ENCODE data around the gene RBM22.
"Not testable (repeated sequence)": the region's sequence is repeated elsewhere in the genome, so short reads cannot be mapped to it uniquely, and the experiment has no call there.

RBM22 gene

DNA sequence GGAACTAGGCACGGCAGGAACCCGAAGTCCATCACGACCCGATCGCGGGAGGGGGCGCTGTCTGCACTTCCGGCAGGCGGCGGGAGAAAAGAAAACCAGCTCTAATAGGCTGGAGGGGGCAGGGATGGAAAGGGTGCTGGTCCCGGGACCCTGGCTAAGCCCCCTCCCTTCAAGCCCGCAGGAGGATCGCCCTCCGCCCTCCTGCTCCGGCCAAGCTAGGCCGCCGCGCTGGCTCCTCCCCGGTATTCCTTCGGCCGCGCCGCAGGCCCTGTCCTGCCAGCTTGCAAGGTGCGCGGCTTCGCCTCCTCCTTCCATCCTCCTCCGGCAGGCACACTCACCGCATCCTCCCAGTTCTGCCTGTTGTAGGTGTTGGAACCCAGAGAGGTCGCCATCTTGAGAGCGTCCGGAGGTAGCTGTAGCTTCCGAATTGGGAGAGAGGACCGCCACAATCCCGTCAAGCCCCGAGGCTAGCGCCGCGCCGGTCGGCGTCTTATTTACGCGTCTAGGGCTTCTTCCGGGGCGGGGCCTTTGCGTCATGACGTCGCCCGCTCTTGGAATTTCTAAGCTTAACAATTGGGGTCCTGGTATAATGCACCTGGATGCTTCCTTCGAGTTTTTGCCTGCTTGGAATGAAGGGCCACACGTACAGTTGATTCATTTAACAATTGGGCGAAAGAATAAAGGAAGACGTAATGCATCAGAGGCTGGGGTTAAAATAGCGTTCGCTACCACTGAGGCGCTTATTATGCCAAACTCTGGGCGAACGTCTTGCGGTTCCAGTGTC lies at the start of gene RBM22:
Gene RBM22 (minus strand): TSS at position 469 of the 784 bp plus-strand sequence. CDS start 77 bp downstream, at position 392.
- DNase-seq (ENCODE audit: insufficient read length, low spot score) = peak; percentile 67
- peak; percentile 64 for TF ChIP-seq POLR2A (IDR thresholded peaks at IDR 0.05; ENCODE audit: low read depth, low read length)
- no peak for FAIRE-seq

DNA sequence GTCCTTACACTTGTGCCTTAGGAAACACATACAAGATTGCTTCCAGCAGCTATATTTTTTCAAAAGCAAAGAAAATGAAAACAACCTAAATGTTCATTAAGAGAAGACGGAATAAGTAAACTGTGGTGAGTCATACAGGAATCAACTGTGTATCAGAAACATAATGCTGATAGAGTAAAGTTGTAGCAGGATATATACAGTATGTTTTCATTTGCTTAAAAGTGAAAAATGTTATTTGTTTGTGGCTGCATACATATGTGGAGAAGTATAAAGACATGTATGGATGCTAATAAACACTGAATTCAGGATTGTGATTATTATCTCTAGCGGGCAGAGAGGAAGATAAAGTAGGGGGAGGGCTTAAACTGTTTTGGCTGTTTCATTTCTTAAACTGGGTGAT lies 49.6 kb upstream of the RBM22 start:
- DNase-seq (ENCODE audit: insufficient read length, low spot score) (no peak), FAIRE-seq (no peak)

DNA sequence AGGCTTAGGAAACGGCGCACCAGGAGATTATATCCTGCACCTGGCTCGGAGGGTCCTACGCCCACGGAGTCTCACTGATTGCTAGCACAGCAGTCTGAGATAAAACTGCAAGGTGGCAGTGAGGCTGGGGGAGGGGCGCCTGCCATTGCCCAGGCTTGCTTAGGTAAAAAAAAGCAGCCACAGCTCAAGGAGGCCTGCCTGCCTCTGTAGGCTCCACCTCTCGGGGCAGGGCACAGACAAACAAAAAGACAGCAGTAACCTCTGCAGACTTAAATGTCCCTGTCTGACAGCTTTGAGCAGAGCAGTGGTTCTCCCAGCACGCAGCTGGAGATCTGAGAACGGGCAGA lies 42.3 kb upstream of the RBM22 start:
- not testable (repeated sequence) for FAIRE-seq

More for the DNA sequence above, 49.6 kb upstream of the RBM22 start:
- no peak for TF ChIP-seq POLR2A (IDR thresholded peaks at IDR 0.05; ENCODE audit: low read depth, low read length)

DNA sequence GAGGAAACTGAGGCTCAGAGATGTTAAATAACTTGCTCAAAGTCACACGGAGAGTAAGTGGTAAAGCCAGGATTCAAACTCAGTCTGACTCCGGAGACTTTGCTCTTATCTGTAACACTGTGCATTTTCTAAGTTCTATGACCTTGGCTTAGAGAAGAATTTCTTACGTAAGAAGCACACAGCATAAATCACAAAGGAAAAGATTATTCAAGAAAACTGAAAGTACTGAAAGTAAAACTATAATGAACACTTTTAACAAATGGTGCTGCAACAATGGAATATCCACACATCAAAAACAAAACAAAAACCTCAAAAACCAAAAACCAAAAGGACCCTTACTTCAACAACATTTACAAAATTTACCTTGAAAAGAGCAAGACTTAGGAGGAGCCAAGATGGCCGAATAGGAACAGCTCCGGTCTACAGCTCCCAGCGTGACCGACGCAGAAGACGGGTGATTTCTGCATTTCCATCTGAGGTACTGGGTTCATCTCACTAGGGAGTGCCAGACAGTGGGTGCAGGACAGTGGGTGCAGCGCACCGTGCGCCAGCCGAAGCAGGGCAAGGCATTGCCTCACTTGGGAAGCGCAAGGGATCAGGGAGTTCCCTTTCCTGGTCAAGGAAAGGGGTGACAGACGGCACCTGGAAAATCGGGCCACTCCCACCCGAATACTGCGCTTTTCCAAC lies 41.7 kb upstream of the RBM22 start:
- DNase-seq (ENCODE audit: insufficient read length, low spot score); FAIRE-seq: not testable (repeated sequence)

More for the DNA sequence above, 42.3 kb upstream of the RBM22 start:
- not testable (repeated sequence) for DNase-seq (ENCODE audit: insufficient read length, low spot score)

DNA sequence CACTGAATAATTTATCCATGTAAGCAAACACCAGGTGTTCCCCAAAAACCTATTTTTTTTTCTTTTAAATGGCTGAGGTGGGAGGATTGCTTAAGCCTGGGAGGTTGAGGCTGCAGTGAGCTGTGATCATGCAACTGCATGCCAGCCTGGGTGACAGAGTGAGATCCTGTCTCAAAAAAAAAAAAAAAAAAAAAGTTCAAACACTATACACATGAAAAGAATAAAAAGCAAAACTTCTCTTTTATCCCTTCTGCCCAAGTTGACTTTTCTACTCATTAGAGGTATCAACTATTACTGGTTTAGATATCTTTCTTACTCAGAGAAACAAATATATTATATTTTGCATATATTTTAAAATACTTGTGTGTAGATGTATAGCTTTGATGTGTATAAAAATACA lies 40.1 kb upstream of the RBM22 start:
- no peak for TF ChIP-seq POLR2A (IDR thresholded peaks at IDR 0.05; ENCODE audit: low read depth, low read length)
- FAIRE-seq (no peak), DNase-seq (ENCODE audit: insufficient read length, low spot score) (no peak)

GRCh38 chr5:150738862-150739261 lies 38.0 kb upstream of the RBM22 start:
- FAIRE-seq (no peak), DNase-seq (ENCODE audit: insufficient read length, low spot score) (no peak)
- TF ChIP-seq POLR2A (IDR thresholded peaks at IDR 0.05; ENCODE audit: low read depth, low read length) = no peak

GRCh38 chr5:150734579-150735384 lies 33.9 kb upstream of the RBM22 start:
- TF ChIP-seq POLR2A (IDR thresholded peaks at IDR 0.05; ENCODE audit: low read depth, low read length) = no peak
- DNase-seq (ENCODE audit: insufficient read length, low spot score) (no peak), FAIRE-seq (peak; percentile 41)

- DNase-seq (ENCODE audit: insufficient read length, low spot score) (no peak), FAIRE-seq (no peak)
- no peak for TF ChIP-seq POLR2A (IDR thresholded peaks at IDR 0.05; ENCODE audit: low read depth, low read length)
Measured at GRCh38 chr5:150731669-150732242, 30.9 kb upstream of the RBM22 start.

DNA sequence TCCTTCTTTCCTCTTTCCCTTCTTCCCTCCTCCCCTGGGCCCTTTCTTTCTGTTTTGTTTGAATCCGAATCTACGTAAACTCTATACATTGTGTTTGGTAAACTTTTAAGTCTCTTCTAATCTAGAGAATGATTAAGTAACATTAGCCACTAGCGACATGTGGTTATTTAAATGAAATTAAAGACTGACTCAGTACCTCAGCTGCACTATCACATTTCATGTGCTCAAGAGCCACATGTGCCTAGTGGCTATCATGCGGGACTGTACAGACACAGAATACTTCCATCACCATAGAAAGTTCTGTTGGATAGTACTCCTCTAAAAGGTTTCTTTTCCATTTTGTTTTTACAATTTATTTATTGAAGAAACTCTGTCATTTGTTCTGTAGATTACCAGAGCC lies 29.0 kb upstream of the RBM22 start:
- DNase-seq (ENCODE audit: insufficient read length, low spot score) = no peak
- TF ChIP-seq POLR2A (IDR thresholded peaks at IDR 0.05; ENCODE audit: low read depth, low read length) = no peak

DNA sequence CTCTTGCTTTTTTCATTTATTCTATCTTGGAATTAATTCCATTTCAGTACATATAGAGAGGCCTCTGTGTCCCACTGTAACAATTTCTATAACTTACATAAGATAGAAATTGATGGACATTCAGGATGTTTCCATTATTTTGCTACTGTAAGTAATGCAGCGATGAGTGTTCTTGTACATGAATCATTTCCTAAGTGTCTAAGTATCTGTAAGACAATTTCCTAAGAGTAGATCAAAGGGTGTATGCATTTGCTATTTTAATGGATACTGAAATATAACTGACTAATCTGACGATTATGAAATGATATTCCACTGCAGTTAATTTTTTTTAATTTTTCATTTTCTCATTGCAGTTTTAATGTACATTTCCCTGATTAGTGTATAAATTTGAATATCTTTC lies 23.0 kb upstream of the RBM22 start:
- no peak for DNase-seq (ENCODE audit: insufficient read length, low spot score)

More for the DNA sequence above, 29.0 kb upstream of the RBM22 start:
- FAIRE-seq = no peak

DNA sequence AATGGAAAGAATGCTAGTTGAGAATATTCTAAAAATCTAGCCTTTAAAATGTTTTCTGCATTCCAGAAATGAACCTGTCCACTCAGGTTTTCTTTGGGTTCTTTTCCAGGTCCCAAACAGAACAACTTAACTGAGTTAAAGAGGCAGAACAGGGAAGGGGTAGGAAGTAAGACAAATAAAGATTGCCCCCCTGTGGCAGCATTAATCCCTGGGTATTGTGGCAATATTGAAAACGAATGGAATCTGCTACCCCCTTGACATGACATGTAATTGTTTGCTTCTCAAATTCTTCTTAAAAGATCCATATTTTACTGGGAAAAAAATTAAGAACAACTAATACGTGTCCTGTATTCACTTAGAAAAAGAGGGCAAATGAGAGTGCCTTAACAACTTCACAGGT lies 9.3 kb upstream of the RBM22 start:
- DNase-seq (ENCODE audit: insufficient read length, low spot score) (no peak), FAIRE-seq (no peak)
- no peak for TF ChIP-seq POLR2A (IDR thresholded peaks at IDR 0.05; ENCODE audit: low read depth, low read length)

More for the DNA sequence above, 23.0 kb upstream of the RBM22 start:
- TF ChIP-seq POLR2A (IDR thresholded peaks at IDR 0.05; ENCODE audit: low read depth, low read length) = no peak
- FAIRE-seq = peak; percentile 60

DNA sequence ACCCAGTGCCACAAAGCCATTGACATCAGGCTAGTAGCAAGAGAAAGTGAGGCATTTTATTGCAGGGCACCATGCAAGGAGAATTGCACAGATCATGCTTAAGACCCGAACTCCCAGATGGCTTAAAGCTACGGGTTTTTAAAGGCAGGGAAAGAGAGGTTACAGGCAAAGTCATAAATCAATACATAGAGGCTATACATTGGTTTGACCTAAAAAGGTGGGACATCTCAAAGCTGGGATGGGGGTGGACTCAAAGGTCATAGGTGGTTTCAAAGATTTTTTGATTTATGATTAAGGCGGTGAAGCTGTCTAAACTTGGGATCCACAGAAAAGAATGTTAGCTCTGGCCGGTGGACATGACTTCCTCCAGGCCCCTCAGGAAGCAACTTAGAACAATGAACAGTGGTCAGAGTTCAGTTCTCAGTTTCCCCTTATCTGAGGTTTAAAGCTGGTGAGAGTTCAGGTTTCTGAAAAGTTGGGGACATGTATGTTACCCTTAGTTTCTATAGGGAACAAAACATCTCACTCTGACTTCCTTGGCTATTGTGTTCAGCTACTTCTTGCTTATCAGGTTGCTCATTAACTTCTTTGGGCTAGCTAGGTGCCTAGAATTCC lies 6.0 kb upstream of the RBM22 start:
- FAIRE-seq (no peak), DNase-seq (ENCODE audit: insufficient read length, low spot score) (no peak)
- TF ChIP-seq POLR2A (IDR thresholded peaks at IDR 0.05; ENCODE audit: low read depth, low read length) = no peak

GRCh38 chr5:150703762-150704161 lies 2.9 kb upstream of the RBM22 start:
- DNase-seq (ENCODE audit: insufficient read length, low spot score) (no peak), FAIRE-seq (no peak)
- TF ChIP-seq POLR2A (IDR thresholded peaks at IDR 0.05; ENCODE audit: low read depth, low read length) = no peak

DNA sequence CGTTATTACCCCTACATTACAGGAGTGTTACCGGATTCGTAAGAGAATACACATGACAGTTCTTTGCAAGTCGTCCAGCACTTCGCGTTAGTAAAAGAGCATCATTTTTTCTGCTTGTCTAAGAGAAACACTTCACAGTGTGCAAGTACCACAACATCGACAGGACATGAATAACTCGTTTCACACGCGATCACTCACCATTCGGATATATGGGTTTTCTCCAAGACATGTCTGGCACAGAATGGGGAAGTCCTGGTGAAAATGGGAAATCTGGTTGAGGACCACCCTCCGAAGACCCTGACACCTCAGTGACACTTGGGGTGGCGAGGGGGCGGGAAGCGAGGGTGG lies 642 bp downstream of the RBM22 start:
- no peak for TF ChIP-seq POLR2A (IDR thresholded peaks at IDR 0.05; ENCODE audit: low read depth, low read length)
- no peak for FAIRE-seq
- no peak for DNase-seq (ENCODE audit: insufficient read length, low spot score)
